ENCODE results near the gene QRICH2. TPM values are rescaled to one million over a fixed set of nuclear protein-coding genes. Genes with fewer than 3 reads are reported as not detected.

The QRICH2 gene
- total and polyA plus RNA-seq, 2 of the 4 experiments (the other 2 are of a cell fraction), result 4.3 to 4.8 TPM

Small RNA genes within 50 kb of the gene (microRNA-seq; reads per million reads assigned to microRNA genes)
- gene RF00019 (ENCODE audit: insufficient read depth, insufficient read length) (not detected), gene RNU6-24P (ENCODE audit: insufficient read depth, insufficient read length) (not detected)

Small RNA genes within 50 kb of the gene (small RNA-seq; reads per million reads assigned to genes)
- gene RF00019 (0 reads per million in 5 experiments), gene RNU6-24P (0 to 0.60 (median 0.04) reads per million in 5 experiments)

Other genes with a start within 250 kb of the QRICH2 start
- 47.1 and 47.2 TPM in 2 replicates for gene SRP68, start 235.8 kb downstream of the QRICH2 start, total RNA-seq (2012; rRNA removed)
- 69.1 and 82.6 TPM in 2 replicates for gene SRP68, start 235.8 kb downstream of the QRICH2 start, polyA plus RNA-seq (2012; rRNA removed)
- gene GALR2, start 233.5 kb downstream of the QRICH2 start, total RNA-seq (2012; rRNA removed), result not detected in 2 replicates
- 0.07 and 0.10 TPM in 2 replicates for gene GALR2, start 233.5 kb downstream of the QRICH2 start, polyA plus RNA-seq (2012; rRNA removed)
- gene ZACN, start 229.1 kb downstream of the QRICH2 start, total RNA-seq (2012; rRNA removed), result not detected in 2 replicates
- not detected in 2 replicates for gene ZACN, start 229.1 kb downstream of the QRICH2 start, polyA plus RNA-seq (2012; rRNA removed)
- gene EXOC7, start 204.5 kb downstream of the QRICH2 start, total RNA-seq (2012; rRNA removed), result 98.9 and 118 TPM in 2 replicates
- gene EXOC7, start 204.5 kb downstream of the QRICH2 start, polyA plus RNA-seq (2012; rRNA removed), result 85.9 and 89.5 TPM in 2 replicates
- not detected in 2 replicates for gene FOXJ1, start 167.0 kb downstream of the QRICH2 start, total RNA-seq (2012; rRNA removed)
- 0.05 TPM in 1 of 2 replicates, not detected in the other for gene FOXJ1, start 167.0 kb downstream of the QRICH2 start, polyA plus RNA-seq (2012; rRNA removed)
- 0.54 and 0.83 TPM in 2 replicates for gene RNF157, start 67.8 kb downstream of the QRICH2 start, total RNA-seq (2012; rRNA removed)
- 1.1 and 1.3 TPM in 2 replicates for gene RNF157, start 67.8 kb downstream of the QRICH2 start, polyA plus RNA-seq (2012; rRNA removed)
- gene UBALD2, start 42.9 kb downstream of the QRICH2 start, total RNA-seq (2012; rRNA removed), result 0.90 and 1.4 TPM in 2 replicates
- 12.1 and 19.9 TPM in 2 replicates for gene UBALD2, start 42.9 kb downstream of the QRICH2 start, polyA plus RNA-seq (2012; rRNA removed)
- 29.2 and 34.4 TPM in 2 replicates for gene PRPSAP1, start 45.6 kb upstream of the QRICH2 start, total RNA-seq (2012; rRNA removed)
- gene PRPSAP1, start 45.6 kb upstream of the QRICH2 start, polyA plus RNA-seq (2012; rRNA removed), result 38.6 and 48.6 TPM in 2 replicates
- 44.4 and 45.8 TPM in 2 replicates for gene SPHK1, start 76.3 kb upstream of the QRICH2 start, total RNA-seq (2012; rRNA removed)
- 82.7 and 94.2 TPM in 2 replicates for gene SPHK1, start 76.3 kb upstream of the QRICH2 start, polyA plus RNA-seq (2012; rRNA removed)
- gene UBE2O, start 144.9 kb upstream of the QRICH2 start, total RNA-seq (2012; rRNA removed), result 17.6 and 20.0 TPM in 2 replicates
- gene UBE2O, start 144.9 kb upstream of the QRICH2 start, polyA plus RNA-seq (2012; rRNA removed), result 14.3 and 17.6 TPM in 2 replicates
- not detected in 2 replicates for gene AANAT, start 159.3 kb upstream of the QRICH2 start, total RNA-seq (2012; rRNA removed)
- gene AANAT, start 159.3 kb upstream of the QRICH2 start, polyA plus RNA-seq (2012; rRNA removed), result 0.19 and 0.21 TPM in 2 replicates
- 1.3 and 1.4 TPM in 2 replicates for gene RHBDF2, start 193.1 kb upstream of the QRICH2 start, total RNA-seq (2012; rRNA removed)
- 8.3 and 10.0 TPM in 2 replicates for gene RHBDF2, start 193.1 kb upstream of the QRICH2 start, polyA plus RNA-seq (2012; rRNA removed)
- 1.3 and 1.7 TPM in 2 replicates for gene CYGB, start 229.4 kb upstream of the QRICH2 start, total RNA-seq (2012; rRNA removed)
- gene CYGB, start 229.4 kb upstream of the QRICH2 start, polyA plus RNA-seq (2012; rRNA removed), result 2.9 and 3.5 TPM in 2 replicates
- gene PRCD, start 231.8 kb upstream of the QRICH2 start, total RNA-seq (2012; rRNA removed), result under 0.01 TPM in 1 of 2 replicates, not detected in the other
- 0.32 TPM in 2 replicates for gene PRCD, start 231.8 kb upstream of the QRICH2 start, polyA plus RNA-seq (2012; rRNA removed)